EH (cell line): ENCODE measurements around the gene PLCG2.
"Not testable (repeated sequence)": the region's sequence is repeated elsewhere in the genome, so short reads cannot be mapped to it uniquely, and the experiment has no call there.

Experiments
- DNase-seq: peaks from one replicate; pipeline ENCODE4 v3.0.0-alpha.2; 2015; ENCODE audit warnings: low read depth

Gene PLCG2

GRCh38 chr16:81778861-81779535, at the start of gene PLCG2:
Gene PLCG2, plus strand, starts transcription at chr16:81779291. Its CDS starts 6,699 bp downstream, at chr16:81785990.
- peak; percentile 47 for DNase-seq

- DNase-seq, result no peak
Measured at GRCh38 chr16:81729451-81729850, 49.6 kb upstream of the PLCG2 start.

DNA sequence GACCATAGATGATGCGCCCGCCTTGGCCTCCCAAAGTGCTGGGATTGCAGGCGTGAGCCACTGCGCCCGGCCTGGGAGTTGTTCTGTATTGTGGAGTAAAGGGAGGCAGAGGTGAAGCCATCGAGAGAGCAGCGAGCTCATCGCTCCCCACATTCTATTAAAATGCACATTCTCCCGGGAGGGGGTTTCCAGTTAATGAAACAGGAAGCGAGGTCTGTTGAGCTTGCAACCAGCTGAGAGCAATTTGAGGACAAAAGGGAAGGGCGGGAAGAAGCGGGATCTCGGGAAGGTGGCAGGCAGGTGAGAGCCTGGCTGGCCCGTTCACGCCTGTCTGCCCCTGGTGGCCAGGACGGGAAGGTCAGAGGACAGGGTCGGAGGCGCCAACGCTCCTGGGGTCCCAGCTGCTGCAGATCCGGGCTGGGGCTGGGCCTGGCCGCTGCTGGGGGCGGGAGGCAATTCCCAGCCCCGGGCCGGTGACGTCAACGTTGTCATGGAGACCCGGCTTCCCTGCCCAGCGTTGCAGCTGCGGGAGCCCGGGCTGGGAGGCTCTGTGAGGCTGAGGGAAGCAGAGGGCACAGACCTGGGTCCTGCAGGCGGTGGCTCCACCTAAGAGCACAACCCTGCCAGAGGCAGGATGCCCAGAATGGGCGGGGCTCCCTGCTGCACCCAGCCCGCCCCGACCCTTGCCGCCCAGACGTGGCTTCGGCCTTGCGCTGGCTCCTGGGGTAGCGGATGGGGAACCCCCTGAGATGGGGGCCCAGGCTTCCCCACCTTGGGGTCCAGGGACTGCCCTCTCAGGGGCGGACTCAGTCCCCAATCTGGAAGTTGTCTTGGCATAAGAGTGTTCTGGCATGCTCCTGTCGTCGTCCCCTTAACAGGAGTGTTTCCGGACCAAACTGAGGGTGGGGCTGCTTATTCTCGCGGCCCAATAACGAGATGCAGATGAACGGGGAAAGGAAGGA, 48.7 kb upstream of the PLCG2 start:
- peak; percentile 83 for DNase-seq

DNA sequence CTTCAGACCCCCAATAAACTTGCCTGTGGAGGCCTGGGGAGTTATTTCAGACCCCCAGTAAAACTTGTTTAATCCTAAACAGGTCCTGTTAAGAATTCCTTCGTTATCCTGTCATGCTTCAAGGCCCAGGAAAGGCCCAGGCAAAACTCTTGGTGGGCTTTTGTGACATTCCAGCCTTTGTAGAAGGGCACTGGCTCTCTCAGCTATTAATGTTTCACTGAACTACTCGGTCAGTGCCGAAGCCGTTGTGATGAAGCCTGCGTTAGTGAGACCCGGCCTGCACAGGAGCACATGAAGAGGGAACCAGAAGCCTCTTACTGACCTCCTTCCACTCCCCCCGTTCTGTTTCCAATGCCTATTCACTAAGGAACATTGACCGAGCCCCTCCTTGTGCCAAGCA, 47.4 kb upstream of the PLCG2 start:
- DNase-seq, result no peak

DNA sequence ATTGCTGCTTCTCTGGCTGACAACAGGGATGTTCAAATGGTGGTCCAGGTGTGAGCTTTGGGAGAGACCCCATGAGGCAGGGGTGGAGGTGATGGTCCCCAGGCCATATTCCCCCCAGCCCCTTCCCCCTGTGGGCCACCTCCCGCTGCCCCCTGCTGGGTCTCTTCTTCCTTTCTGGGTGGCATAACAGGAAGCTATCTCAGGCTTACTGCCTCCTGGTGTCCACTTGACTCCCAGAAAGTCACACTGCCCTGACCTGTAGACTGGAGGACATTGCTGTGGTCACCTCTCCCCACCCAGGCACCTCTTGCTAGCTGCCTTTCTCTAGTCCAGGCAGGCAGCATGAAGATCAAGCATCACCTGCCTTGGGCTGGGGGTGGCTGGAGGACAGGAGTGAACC, 46.4 kb upstream of the PLCG2 start:
- DNase-seq, result no peak

GRCh38 chr16:81733295-81733694, 45.8 kb upstream of the PLCG2 start:
- DNase-seq, result no peak

GRCh38 chr16:81734632-81735434, 44.3 kb upstream of the PLCG2 start:
- DNase-seq, result no peak

- peak; percentile 71 for DNase-seq
Measured at GRCh38 chr16:81737885-81738536, 41.1 kb upstream of the PLCG2 start.

- no peak for DNase-seq
Measured at GRCh38 chr16:81738783-81739496, 40.2 kb upstream of the PLCG2 start.

DNA sequence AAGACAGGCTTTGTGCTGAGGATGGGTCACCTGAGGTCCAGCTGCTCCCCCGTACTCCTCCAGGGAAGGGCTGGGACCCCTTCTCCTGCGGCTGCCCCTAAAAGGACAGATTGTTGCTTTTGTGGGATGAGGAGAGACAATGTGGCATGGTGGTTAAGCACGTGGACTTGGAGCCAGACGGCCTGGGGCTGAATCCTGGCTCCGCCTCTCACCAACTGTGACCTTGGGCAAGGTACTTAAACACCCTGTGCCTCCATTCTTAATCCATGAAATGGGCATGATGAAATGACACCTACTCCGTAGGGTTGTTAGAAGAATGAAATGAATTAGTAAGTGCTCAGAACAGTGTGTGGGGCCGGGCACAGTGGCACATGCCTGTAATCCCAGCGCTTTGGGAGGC, 39.6 kb upstream of the PLCG2 start:
- no peak for DNase-seq

- no peak for DNase-seq
Measured at GRCh38 chr16:81740169-81740568, 38.9 kb upstream of the PLCG2 start.

DNA sequence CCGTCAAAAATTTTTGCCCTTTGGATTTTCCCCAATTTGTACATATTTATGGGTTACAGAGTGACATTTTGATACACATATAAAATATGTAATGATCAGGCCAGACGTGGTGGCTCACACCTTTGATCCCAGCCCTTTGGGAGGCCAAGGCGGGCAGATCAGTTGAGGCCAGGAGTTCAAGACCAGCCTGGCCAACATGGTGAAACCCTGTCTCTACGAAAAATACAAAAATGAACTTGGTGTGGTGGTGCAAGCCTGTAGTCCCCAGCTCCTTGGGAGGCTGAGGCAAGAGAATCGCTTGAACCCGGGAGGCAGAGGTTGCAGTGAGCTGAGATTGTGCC, 37.7 kb upstream of the PLCG2 start:
- DNase-seq, result not testable (repeated sequence)

DNA sequence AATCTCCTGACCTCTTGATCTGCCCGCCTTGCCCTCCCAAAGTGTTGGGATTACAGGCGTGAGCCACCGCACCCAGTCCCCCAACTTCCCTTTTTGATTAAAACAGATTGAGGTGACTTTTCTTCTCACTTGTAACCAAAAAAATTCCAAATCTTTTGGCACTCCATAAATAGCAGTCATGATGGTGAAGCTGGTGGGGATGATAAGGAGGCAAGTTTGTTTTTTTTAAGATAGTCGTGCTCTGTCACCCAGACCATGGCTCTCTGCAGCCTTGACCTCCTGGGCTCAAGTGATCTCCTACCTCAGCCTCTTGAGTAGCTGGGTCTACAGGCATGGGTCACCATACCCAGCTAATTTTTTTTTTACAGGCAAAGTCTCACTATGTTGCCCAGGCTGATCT, 34.7 kb upstream of the PLCG2 start:
- no peak for DNase-seq

- DNase-seq, result no peak
Measured at GRCh38 chr16:81744911-81745310, 34.2 kb upstream of the PLCG2 start.

DNA sequence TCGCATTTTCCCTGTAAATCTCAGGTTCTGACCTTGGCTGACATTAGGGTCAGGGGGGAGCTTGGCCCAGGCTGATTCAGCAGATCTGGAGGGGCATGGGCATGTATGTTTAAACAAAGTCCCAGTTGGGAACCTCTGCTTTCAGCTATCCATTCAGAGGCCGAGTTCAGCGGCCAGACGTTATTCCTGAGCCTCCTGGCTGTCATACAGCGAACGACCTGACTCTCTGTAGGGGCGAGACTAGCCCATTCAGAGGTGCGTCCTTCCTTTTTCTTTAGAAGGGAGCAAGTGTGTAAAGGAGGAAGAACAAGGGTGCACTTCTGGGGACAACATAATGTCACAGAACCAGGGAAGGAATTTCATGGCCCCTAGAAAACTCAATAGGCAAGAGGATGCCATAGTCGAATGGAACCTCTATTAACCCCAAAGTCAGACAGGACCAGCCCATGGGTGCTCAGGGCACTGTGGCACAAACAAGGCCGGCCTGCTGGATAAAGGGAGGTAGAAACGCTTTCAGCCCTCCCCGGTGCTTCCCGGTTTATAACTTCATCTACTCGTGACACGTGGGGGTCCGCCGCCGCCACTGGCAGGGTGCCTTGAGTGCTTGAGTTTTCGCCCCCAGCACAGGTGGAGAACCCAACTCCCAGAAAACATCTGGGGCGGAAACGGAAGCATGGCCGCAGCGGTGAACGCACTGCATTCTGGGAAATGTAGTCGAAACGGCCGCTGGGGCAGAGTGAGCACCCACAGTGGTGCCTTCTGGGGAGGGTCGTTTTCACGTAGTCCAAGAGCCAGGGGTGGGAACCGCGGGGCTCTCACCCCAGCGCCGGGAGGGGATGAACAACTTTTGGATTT, 33.2 kb upstream of the PLCG2 start:
- DNase-seq, result peak; percentile 54

GRCh38 chr16:81746566-81746965, 32.5 kb upstream of the PLCG2 start:
- DNase-seq, result no peak

DNA sequence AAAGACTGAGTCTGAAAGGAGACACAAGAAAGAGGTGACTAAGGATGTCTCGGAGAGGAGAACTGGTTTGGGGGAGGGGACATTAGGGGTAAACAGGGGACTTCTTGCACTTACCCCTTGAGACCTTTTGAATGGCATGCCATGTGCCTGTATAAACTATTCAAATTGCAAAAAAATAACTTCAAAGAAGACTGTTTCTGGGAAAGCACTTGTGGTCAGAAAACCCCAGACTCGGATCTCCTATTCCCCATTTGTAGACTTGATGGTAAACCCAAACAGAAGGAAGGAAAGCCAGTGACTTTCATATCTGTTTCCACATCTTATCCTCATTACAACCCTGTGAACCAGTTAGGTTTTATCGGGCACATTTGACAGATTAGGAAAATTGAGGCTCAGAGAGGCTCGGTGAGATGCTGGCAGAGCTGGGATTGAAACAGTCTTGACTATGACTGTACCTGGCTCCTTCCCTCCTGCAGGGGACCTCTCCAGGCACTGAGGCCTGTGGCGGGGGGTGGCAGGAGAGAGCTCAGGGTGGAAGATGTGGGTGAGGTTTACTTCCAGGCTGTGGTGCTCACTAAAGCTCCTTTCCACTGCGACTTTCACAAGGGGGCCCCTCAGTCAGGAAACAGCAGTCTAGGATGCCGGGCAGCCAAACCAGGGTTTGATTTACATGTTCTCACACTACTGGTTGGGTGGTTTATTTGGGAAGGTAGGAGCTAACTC, 30.5 kb upstream of the PLCG2 start:
- no peak for DNase-seq

DNA sequence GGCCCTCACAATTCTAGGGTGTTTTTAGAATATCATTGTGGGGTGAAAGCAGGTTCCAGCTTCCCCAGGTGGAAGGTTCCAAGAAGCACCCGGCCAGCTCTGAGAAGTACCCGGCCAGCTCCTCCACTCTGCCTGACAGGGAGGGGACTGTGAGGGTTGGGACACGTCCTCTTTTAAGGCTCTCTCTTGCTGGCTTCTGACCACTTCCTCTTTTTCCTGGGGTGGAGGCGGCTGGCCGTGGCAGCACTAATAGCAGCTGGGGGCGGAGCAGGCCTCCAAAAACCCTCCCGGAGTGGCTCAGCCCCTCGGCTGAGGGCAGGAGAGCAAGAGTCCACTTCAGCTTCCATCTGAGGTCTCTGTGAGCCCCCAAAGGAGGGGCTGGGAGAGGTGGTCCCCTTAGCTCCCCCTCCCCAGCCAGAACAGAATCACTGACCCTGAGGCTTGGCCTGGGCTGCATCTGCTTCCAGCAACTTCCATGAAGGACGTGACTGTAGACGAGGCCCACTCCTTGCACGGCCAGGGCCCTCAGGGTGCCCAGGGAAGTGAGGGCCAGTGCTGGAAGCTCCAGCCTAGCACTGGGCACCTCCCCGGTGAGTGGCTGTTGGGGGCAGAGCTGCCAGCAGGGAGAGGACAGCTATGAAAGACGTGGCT, 26.7 kb upstream of the PLCG2 start:
- peak; percentile 48 for DNase-seq

GRCh38 chr16:81752876-81753227, 26.2 kb upstream of the PLCG2 start:
- DNase-seq, result no peak
